CD4-positive, alpha-beta T cell treated with Interferon gamma for 1 hour (primary cell): Measurements from ENCODE around the gene G0S2.

Experiments used
- DNase-seq: peaks from one replicate; pipeline ENCODE4 v3.0.0-alpha.2; 2020

The G0S2 gene, protein sequence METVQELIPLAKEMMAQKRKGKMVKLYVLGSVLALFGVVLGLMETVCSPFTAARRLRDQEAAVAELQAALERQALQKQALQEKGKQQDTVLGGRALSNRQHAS

DNA sequence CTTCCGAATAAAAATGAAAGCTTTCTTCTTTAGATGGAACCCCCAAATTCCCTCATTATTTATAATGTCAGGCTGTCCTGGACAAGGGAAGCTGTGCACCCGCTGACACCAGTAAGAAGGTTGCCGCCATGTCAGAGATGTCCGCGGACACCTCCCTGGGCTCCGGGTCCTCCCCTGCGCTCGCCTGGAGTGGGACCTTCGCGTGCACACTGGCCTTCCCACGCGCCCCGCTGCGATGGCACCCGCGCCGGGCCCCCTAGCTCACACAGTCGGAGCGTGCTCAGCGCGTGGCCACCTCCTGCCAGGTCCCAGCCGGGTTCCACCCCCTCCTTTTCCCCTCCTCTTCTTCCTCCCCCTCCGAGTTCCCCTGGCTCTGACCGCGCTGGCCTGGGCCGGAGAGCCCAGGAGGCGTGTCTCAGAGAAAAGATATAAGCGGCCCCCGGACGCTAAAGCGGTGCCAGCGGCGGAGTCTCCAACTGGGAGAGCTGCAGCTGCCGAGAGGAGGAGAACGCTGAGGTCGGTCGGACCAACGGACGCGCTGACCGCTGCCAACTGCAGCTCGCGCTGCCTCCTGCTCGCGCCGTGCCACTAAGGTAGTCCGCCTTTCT lies at the start of gene G0S2:
TSS of gene G0S2 (plus strand) at position 456 of the 608 bp plus-strand sequence. CDS start 273 bp downstream, outside the sequence.
- DNase-seq, result peak; percentile 74

DNA sequence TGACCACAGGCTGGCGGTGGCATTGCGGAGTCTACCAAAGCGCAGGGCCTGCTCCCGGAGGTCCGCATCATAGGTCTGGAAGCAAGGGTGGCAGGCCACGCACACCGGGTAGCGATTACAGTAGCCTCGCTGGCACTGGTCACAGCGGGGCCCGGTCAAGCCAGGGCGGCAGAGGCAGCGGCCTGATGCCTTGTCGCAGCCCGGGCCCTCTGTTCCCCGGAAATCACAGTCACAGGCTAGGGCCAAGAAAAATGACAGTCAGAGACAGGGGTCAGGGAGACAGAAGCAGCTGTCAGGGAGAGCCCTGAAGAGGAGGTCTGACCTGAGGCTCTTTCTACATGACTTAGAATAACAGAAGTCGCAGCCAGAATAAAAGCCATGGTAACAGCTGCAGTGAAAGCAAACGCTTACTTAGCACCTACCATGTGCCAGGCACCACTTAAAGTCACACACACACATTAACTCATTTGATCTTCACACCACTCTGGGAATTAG lies 49.4 kb upstream of the G0S2 start:
- DNase-seq, result no peak

DNA sequence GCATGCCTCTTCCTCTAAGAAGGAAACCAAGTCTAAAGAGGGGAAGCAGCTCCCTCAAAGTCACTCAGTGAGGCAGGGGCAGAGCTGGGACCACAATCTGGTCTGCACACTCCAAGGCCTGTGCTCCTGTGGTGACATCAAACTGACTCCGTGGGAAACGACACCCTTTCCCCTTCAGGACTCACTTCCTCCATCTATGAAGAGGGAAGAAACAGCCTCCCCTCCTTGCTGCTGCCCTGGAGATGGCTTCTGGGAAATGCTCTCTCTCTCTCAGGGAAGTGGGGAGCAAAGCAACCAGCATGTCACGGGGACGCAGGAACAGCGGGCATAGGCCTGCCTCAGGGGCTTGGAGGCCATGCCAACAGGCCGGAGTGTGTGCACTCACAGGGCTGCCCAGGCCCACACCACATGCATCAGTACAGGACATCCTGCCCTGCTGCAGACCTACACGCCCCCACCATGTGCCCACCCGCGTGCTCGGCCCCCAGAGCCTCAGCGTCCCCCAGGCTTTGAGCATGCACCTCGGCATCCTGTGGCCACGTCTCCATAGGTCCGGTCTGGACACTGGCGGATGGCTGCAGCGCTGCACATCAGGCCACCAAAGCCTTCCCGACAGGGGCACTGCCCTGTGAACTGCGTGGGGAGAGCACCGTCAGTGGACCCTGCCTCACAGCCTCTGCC lies 48.7 kb upstream of the G0S2 start:
- DNase-seq, result peak; percentile 52

GRCh38 chr1:209627027-209627731 lies 48.0 kb upstream of the G0S2 start:
- peak; percentile 40 for DNase-seq

DNA sequence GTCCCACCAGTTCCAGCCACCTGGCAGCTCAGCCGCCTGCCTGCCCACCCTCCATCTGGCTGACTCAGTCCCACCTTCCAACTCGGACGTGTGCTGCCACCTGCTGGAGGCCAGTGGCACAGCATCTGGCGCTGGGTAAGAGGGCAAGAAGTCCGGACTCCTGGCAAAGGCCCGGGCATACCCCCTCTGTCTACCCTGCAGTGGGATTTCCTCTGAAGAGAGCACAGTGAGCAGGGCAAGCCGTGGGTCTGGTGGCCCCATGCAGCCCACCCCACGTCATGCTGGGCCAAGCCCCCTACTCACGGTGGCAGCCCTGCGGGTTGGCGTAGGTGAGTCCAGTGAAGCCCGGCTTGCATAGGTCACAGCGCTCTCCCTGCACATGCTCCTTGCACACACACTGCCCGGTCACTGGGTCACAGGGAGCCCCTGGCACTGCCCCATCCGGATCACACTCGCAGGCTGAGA lies 47.4 kb upstream of the G0S2 start:
- DNase-seq, result peak; percentile 66

DNA sequence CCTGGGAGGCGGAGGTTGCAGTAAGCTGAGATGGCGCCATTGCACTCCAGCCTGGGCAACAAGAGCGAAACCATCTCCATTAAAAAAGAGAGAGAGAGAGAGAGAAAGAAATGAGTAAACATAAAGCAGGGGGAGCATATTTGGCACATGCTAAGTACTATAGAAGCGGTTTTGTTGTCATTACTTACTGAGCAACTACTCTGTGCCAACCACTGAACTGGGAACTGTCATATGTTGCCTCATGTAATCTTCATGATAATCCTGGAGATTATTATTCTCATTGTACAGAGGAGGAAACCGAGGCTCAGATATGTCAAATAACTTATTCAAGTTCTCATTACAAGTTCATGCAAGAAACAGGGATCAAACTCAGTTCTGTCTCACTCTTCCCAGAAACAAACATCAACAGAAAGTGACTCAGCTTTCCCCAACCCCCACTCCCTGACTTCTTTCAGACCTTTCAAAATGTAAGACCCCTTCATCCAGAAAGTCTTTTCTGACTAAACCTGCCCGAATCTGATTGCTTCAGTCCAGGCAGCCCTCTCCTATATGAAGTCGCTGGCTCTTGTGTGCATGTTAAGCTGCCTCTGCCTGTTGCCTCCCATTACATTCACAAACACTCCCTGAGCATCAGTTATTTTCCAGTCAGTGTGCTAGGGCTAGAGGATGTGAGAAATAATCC lies 46.5 kb upstream of the G0S2 start:
- no peak for DNase-seq

GRCh38 chr1:209629621-209630382 lies 45.4 kb upstream of the G0S2 start:
- DNase-seq, result no peak

GRCh38 chr1:209630383-209631225 lies 44.6 kb upstream of the G0S2 start:
- DNase-seq, result no peak

GRCh38 chr1:209633335-209633997 lies 41.7 kb upstream of the G0S2 start:
- no peak for DNase-seq

DNA sequence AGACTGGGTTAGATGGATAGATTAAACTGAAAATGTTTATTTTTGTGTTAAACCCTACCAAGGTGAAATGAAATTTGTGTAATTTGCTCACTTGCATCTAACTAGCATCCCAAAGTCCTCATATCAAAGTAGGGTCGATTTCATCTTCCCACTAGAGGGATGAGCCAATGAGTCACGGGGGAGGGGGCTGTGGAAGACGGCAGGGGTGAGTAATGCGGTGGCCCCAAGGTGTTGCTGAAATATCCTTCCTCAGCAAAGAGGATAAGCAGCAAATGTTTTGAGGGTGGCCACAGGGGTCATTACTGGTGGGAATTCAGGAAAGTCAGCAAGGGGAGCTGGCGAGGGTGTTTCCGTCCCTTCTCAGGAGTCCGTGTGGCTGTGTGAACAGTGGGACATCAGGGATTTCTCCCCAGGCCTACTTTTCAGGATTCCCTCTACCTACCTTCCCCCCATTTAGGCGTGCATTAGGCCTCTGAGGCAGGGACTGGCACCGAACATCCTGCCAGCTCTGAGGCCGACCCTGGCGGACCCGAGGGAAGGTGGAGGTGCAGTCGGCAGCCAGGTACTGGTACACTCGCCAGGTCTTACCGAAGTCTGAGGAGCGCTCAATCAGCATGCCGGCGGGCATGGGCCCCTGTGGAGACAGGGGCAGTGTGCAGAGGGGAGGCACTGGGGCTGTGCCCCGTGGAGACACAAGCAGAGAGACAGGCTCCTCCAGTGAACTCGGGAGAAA lies 41.0 kb upstream of the G0S2 start:
- no peak for DNase-seq

- DNase-seq, result no peak
These were observed 39.4 kb upstream of the G0S2 start for GRCh38 chr1:209635850-209636249.

GRCh38 chr1:209641832-209642172 lies 33.4 kb upstream of the G0S2 start:
- DNase-seq, result no peak

GRCh38 chr1:209642816-209643215 lies 32.4 kb upstream of the G0S2 start:
- no peak for DNase-seq

DNA sequence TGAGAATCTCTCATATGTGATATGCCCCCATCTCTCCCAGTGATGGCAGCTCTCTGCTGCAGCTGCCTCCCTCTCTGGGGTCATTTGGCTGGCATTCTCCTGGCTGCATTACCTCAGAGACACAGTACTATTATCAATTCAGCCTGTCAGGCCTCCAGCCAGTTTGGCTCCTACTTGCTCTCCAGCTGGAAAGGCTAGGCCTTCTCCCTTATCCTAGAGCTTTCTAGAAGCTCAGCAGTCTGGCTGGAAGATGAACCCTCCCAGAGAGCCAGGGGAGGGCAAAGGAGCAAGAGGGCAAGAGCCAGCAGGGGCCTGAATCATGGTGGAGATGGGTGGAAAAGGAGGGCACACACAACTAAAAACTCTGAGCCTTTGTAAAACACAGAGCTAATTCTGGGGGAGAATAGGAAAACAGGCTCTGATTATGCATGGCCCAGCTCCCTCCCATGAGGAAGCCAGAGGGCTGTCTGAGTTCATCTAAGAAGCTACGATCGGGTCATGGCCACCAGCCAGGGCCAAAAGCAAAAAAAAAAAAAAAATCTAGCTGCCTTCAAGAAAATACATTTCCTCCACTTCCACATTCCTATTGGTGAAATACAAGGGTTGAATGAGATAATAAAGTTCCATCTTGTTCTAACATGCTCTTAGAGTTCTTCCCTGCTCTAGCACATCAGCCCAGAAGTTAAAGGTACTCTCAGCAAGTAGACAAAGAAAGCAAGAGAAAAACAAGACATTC lies 31.8 kb upstream of the G0S2 start:
- no peak for DNase-seq

DNA sequence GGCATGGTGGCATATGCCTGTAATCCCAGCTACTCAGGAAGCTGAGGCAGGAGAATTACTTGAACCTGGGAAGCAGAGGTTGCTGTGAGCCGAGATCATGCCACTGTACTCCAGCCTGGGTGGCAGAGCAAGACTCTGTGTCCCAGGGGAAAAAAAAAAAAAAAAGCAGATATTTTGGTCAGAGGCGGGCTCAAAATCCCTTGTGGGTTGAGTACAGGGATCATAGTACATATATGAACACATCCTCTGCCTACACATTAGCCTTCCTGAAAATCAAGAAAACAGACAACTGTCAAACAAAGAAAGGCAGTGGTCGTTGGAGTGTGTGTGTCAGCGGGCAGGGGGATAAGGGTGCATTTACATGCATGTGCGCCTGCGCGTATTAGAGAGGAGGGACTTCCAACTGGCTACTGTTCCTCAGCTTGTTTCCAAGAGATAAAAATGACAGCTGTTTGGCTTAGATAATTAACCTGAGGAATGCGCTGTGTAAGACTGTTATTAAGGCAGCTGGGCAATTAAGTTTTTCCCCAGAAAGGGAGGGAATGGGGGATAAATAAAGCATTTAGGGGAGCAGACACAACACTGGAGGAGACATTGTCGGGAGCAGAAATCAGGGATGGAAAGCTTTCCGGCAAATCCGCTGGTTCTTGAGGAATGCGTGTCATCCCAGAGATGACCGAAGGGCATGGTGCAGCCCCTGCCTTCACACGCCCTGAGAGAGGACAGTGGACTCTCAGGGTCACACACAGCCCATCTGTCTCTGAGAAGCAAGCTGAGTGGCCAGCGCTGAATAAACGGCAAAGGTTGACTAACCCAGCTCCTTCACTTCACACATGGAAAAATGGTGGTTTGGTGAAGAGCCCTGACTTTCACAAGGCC lies 29.4 kb upstream of the G0S2 start:
- DNase-seq, result no peak

- no peak for DNase-seq
These were observed 28.7 kb upstream of the G0S2 start for GRCh38 chr1:209646558-209646957.

DNA sequence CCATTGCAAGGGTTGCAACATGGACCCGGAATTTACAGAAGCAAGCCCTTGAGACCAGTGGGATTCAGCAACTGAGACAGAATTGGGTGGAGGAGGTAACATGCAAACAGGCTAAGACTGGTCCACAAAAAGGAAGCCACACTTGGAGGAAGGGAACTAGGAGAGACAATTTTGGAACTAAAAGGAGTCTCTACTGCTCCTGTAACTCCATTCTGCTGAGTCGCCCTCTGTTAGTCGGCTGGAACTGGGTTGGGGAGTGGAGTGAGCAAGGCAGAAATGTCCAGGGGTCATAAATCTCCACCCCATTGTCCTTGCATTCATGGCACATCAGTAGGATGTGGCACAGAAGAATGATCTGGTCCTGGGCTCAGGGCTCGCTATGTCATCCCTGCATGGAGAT lies 28.1 kb upstream of the G0S2 start:
- DNase-seq, result no peak

DNA sequence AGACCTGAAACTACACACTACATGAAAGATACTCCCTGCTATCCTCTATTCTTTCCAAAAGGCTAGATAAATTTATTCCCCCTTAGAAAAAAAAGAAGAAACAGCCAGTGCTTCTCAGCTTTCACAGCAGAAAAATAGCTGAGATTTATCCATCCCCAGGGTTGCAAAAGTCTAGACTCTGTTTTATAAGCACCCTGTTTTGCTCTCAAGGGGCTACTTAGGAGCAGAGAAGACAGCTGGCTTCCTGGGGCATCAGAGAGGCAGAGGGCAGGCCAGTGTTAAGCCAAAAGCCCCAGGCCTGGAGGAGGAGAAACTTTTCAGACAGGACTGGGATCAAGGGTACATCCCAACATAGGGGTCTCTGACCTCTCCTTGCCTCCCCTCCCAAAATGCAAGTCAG lies 26.9 kb upstream of the G0S2 start:
- no peak for DNase-seq
